ENCODE results near the gene RALGDS.
"Not testable (repeated sequence)": the region's sequence is repeated elsewhere in the genome, so short reads cannot be mapped to it uniquely, and the experiment has no call there.

The RALGDS gene

GRCh38 chr9:133121198-133121914 lies at the start of gene RALGDS:
Gene RALGDS, minus strand, starts transcription at chr9:133121240. Its CDS starts 86 bp downstream, at chr9:133121154.
- Mint-ChIP-seq H3K4me3 (peak within 1 kb of the TSS; percentile 79), H3K27me3 (no peaks in the 10 kb centered on the region), H3K36me3 (no peaks in the 10 kb centered on the region), H3K4me1 (peaks cover 79% of the 10 kb centered on the region), H3K27ac (peak within 1 kb of the TSS; percentile 88), H3K9me3 (no peaks in the 10 kb centered on the region)
- peak; percentile 88 for ATAC-seq

DNA sequence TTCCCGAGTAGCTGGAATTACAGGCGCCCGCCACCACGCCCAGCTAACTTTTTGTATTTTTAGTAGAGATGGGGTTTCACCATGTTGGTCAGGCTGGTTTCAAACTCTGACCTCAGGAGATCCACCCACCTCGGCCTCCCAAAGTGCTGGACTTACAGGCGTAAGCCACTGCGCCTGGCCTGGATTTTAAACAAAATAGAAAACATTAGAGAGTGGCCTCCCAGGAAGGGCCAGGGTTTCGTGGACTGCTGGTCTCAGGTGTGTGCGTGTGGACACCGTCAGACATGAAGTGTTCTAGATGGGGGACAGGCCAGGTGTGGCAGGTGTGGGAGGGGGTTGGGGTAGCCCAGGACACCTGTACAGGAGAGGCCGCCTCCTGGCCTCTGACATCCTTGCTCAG lies 49.7 kb upstream of the RALGDS start:
- peak overlapping the region; percentile 43 for H3K27ac Mint-ChIP-seq
- H3K4me1 Mint-ChIP-seq = peaks cover 27% of the 10 kb centered on the region
- peaks cover 51% of the 10 kb centered on the region for H3K27me3 Mint-ChIP-seq
- ATAC-seq = no peak
- H3K36me3 Mint-ChIP-seq = no peaks in the 10 kb centered on the region
- no peaks in the 10 kb centered on the region for H3K9me3 Mint-ChIP-seq
- H3K4me3 Mint-ChIP-seq = no peak overlapping the region

DNA sequence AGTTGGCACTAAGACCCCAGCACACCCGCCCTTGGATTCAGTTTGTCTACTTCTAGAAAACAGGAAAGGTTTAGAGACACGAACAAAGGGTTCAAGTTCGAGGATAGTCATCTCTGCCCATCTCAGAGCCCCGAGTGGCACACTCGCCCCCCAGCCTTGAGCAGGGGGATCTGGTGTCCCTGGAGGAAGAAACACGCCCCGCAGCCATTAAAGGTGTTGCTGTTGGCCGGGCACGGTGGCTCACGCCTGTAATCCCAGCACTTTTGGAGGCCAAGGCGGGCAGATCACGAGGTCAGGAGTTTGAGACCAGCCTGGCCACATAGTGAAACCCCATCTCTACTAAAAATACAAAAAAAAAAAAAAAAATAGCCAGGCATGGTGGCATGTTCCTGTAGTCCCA lies 48.6 kb upstream of the RALGDS start:
- Mint-ChIP-seq H3K4me1 (peaks cover 32% of the 10 kb centered on the region), H3K27me3 (peaks cover 51% of the 10 kb centered on the region)
- ATAC-seq, H3K27ac Mint-ChIP-seq, H3K4me3 Mint-ChIP-seq, H3K36me3 Mint-ChIP-seq, H3K9me3 Mint-ChIP-seq: not testable (repeated sequence)

- ATAC-seq = no peak
- no peaks in the 10 kb centered on the region for H3K36me3 Mint-ChIP-seq
Measured at GRCh38 chr9:133169102-133169501, 48.1 kb upstream of the RALGDS start.

DNA sequence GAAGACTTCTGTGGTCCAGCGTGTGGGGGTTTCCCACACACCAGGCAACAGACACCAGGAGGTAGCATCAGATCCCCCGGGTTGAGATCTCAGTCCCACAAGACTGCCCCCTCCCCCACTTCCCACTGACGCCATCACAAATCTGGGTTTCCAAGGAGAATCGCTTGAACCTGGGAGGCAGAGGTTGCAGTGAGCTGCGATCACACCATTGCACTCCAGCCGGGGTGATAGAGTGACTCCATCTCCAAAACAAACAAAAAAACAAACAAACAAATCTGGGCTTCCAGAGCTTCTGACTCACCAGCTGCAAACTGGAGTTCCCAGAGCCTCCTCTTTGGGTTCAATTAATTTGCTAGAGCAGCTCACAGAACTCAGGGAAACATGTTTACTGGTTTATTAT lies 47.4 kb upstream of the RALGDS start:
- peaks cover 51% of the 10 kb centered on the region for H3K27me3 Mint-ChIP-seq
- peaks cover 40% of the 10 kb centered on the region for H3K4me1 Mint-ChIP-seq
- H3K36me3 Mint-ChIP-seq = no peaks in the 10 kb centered on the region
- H3K27ac Mint-ChIP-seq = no peak overlapping the region
- no peak overlapping the region for H3K4me3 Mint-ChIP-seq
- no peak for ATAC-seq
- no peaks in the 10 kb centered on the region for H3K9me3 Mint-ChIP-seq

More at GRCh38 chr9:133169102-133169501, 48.1 kb upstream of the RALGDS start:
- Mint-ChIP-seq H3K4me1 (peaks cover 35% of the 10 kb centered on the region), H3K4me3 (no peak overlapping the region), H3K27me3 (peaks cover 51% of the 10 kb centered on the region), H3K9me3 (no peaks in the 10 kb centered on the region), H3K27ac (no peak overlapping the region)

- Mint-ChIP-seq H3K9me3 (no peaks in the 10 kb centered on the region), H3K27me3 (peaks cover 51% of the 10 kb centered on the region), H3K4me1 (peaks cover 43% of the 10 kb centered on the region), H3K36me3 (no peaks in the 10 kb centered on the region), H3K4me3 (no peak overlapping the region), H3K27ac (no peak overlapping the region)
- no peak for ATAC-seq
Measured at GRCh38 chr9:133167769-133168168, 46.7 kb upstream of the RALGDS start.

DNA sequence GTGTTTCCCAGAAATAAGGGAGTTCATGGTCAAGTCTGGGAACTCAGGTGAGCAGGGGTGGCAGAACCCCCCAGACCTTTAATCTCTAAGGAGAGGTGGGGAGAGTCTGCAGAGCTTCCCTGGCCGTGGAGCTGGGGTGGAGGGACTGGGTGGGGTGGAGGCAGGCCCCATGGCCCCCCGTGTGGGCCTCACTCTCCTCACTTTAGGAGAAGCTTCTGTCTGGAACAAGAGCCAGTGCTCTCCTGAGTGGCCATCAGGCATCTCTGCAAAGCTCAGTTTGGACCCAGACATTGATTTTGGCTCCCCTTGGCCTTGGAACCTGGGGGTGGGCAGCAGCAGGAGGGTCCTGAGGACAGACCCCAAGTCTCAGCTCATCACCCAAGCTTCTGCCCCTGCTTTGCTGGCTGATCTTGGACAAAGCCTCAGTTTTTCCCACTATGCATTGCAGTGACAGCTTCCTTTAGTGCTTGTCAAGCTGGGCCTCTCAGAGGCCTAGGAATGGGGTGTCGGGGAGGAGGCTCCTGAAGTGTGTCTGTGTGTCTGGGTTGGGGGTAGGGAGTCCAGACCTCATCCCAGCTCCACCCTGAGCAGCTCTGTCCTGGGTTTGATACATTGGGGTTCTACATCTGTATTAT lies 46.2 kb upstream of the RALGDS start:
- H3K4me1 Mint-ChIP-seq = peaks cover 46% of the 10 kb centered on the region
- no peak overlapping the region for H3K4me3 Mint-ChIP-seq
- no peak for ATAC-seq
- peaks cover 48% of the 10 kb centered on the region for H3K27me3 Mint-ChIP-seq
- H3K27ac Mint-ChIP-seq = no peak overlapping the region
- no peaks in the 10 kb centered on the region for H3K9me3 Mint-ChIP-seq
- H3K36me3 Mint-ChIP-seq = no peaks in the 10 kb centered on the region

GRCh38 chr9:133166392-133166791 lies 45.4 kb upstream of the RALGDS start:
- ATAC-seq = no peak
- peaks cover 46% of the 10 kb centered on the region for H3K4me1 Mint-ChIP-seq
- H3K4me3 Mint-ChIP-seq = no peak overlapping the region
- peaks cover 40% of the 10 kb centered on the region for H3K27me3 Mint-ChIP-seq
- H3K9me3 Mint-ChIP-seq = no peaks in the 10 kb centered on the region
- no peaks in the 10 kb centered on the region for H3K36me3 Mint-ChIP-seq
- no peak overlapping the region for H3K27ac Mint-ChIP-seq

DNA sequence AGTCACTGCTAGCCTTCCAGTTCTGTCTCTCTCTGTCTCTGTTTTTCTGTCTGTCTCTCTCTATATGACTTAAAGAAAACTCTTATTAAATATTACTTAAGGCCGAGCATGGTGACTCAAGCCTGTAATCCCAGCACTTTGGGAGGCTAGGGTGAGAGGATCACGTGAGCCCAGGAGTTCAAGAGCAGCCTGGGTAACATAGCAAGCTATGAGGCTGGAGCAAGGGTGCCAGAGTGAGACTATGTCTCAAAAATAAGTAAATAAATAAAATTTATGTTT lies 44.4 kb upstream of the RALGDS start:
- Mint-ChIP-seq H3K27ac (no peak overlapping the region), H3K36me3 (no peaks in the 10 kb centered on the region), H3K27me3 (peaks cover 34% of the 10 kb centered on the region), H3K9me3 (no peaks in the 10 kb centered on the region), H3K4me1 (peaks cover 43% of the 10 kb centered on the region), H3K4me3 (no peak overlapping the region)
- ATAC-seq = no peak

DNA sequence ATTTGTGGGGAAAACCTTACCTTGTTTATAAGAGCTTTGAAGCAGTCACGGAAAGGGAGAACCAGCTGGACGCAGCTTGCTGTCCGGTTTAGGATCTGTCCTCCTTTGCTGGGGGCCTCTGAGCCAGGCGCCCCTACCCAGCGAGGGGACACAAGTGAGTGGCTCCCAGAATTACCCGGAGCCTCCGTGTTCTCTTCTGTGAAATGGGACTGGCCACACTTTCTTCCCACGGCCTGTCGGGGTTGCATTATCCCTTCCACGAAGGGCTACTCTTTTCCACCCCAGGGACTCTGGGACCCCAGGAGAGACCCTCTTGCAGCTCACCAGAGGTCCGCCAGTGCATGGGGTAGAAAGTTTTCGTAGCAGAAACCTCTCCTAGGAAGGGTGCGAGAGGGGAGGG lies 43.2 kb upstream of the RALGDS start:
- H3K4me1 Mint-ChIP-seq = peaks cover 42% of the 10 kb centered on the region
- peaks cover 8% of the 10 kb centered on the region for H3K36me3 Mint-ChIP-seq
- H3K27me3 Mint-ChIP-seq = peaks cover 28% of the 10 kb centered on the region
- ATAC-seq = no peak
- H3K4me3 Mint-ChIP-seq = peak overlapping the region; percentile 92
- peak overlapping the region; percentile 91 for H3K27ac Mint-ChIP-seq
- no peaks in the 10 kb centered on the region for H3K9me3 Mint-ChIP-seq

- no peaks in the 10 kb centered on the region for H3K9me3 Mint-ChIP-seq
- H3K4me3 Mint-ChIP-seq = peak within 1 kb of the TSS; percentile 92
- peaks cover 14% of the 10 kb centered on the region for H3K36me3 Mint-ChIP-seq
- peaks cover 42% of the 10 kb centered on the region for H3K4me1 Mint-ChIP-seq
- ATAC-seq = peak; percentile 82
- peak within 1 kb of the TSS; percentile 91 for H3K27ac Mint-ChIP-seq
- H3K27me3 Mint-ChIP-seq = peaks cover 22% of the 10 kb centered on the region
Measured at GRCh38 chr9:133163504-133164172, 42.6 kb upstream of the RALGDS start, which contains the start of gene GBGT1. Gene GBGT1, minus strand, starts transcription at chr9:133163914. Its CDS starts 1,502 bp downstream, at chr9:133162412.

DNA sequence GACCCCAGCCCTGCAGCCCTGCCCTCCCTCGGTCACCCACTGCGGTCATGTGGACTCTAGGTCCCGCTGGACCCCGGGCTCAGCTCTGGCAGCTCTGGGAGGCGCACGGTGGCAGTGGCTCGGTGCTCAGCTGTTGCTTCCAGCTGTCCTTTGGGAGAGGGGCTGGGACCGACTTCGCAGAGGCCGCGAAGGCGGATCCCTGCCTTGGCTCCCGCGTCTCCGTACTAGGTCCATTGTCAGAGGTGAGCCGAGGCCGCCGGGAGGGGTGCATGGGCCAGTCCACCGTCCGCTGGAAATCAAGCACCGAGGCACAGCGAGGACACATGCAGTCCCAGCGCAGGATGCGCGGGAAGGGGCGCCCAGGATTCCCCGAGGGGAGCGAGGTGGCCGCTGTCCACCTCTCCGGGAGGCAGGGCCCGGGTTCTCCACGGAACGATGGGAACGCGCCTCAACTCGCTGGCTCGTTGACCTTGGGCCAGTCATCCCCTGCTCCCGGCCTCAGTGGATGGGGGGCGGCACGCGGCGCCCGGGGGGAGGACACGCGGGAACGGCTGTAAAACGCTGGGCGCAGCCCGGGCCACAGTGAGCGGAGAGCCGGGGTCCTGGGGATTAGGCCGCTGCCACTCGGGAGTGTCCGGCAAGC lies 41.9 kb upstream of the RALGDS start:
- peak overlapping the region; percentile 92 for H3K4me3 Mint-ChIP-seq
- peaks cover 19% of the 10 kb centered on the region for H3K36me3 Mint-ChIP-seq
- peak overlapping the region; percentile 91 for H3K27ac Mint-ChIP-seq
- no peaks in the 10 kb centered on the region for H3K9me3 Mint-ChIP-seq
- H3K27me3 Mint-ChIP-seq = peaks cover 15% of the 10 kb centered on the region
- ATAC-seq = peak; percentile 10
- peaks cover 36% of the 10 kb centered on the region for H3K4me1 Mint-ChIP-seq

- peak overlapping the region; percentile 2 for H3K27ac Mint-ChIP-seq
- H3K4me3 Mint-ChIP-seq = peak overlapping the region; percentile 42
- H3K36me3 Mint-ChIP-seq = peaks cover 25% of the 10 kb centered on the region
- no peaks in the 10 kb centered on the region for H3K9me3 Mint-ChIP-seq
- ATAC-seq = no peak
- peaks cover 36% of the 10 kb centered on the region for H3K4me1 Mint-ChIP-seq
- peaks cover 7% of the 10 kb centered on the region for H3K27me3 Mint-ChIP-seq
Measured at GRCh38 chr9:133161547-133161950, 40.5 kb upstream of the RALGDS start.

GRCh38 chr9:133160742-133161546 lies 39.9 kb upstream of the RALGDS start:
- H3K4me1 Mint-ChIP-seq = peaks cover 36% of the 10 kb centered on the region
- no peaks in the 10 kb centered on the region for H3K9me3 Mint-ChIP-seq
- peak; percentile 64 for ATAC-seq
- H3K27ac Mint-ChIP-seq = no peak overlapping the region
- peak overlapping the region; percentile 34 for H3K4me3 Mint-ChIP-seq
- peaks cover 27% of the 10 kb centered on the region for H3K36me3 Mint-ChIP-seq
- H3K27me3 Mint-ChIP-seq = peaks cover 1% of the 10 kb centered on the region

GRCh38 chr9:133158695-133159094 lies 37.7 kb upstream of the RALGDS start:
- Mint-ChIP-seq H3K27ac (no peak overlapping the region), H3K4me1 (peaks cover 30% of the 10 kb centered on the region), H3K36me3 (peaks cover 33% of the 10 kb centered on the region), H3K4me3 (no peak overlapping the region), H3K27me3 (no peaks in the 10 kb centered on the region), H3K9me3 (no peaks in the 10 kb centered on the region)
- no peak for ATAC-seq

All from stimulated activated memory B cell treated with anti-CD40 and anti-IgM and Interleukin-4, amounts not matched to agents 10 μg/mL and 1 μg/mL and 100 μg/mL, for 72 hours (primary cell).